ENCODE results near the gene DHRS13.

DNA sequence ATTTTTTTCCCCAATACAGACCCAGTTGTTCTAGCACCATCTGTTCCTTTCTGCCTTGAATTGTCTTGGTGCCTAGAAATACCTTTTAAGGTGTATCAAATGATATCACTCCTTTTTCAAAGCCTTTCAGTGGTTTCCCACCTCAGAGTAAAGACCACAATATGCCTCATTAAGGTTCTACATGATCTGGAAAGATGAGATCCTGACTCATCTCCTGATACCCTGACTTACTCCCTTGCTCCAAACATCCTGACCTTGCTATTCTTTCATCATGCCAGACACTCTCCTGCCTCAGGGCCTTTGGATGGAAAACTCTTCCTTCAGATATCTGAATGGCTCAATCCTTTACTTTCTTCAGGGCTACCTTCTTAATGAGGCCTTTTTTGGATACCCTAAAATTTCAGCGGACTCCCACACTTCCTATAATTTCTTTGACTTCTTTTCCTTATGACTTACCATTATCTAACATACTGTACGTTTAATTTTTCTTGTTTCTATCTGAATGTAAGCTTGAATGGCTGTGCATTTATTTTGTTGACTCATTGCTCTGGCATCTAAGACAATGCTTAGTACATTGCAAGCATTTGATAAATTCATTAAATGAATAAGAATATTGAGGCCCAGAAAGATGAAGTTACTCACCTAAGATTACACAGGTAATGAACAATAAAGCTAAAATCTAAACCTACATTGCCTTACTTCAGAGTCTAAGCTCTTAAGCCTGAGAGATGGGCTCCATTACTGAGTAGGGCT lies 24.5 kb downstream of the DHRS13 start:
- TF ChIP-seq CTCF (conservative IDR thresholded peaks at IDR 0.05 in 1 of 2, IDR thresholded peaks at IDR 0.05 in 1 of 2; ENCODE audit: low read depth in 1 of 2, low read length in 2 of 2): no peak
- TF ChIP-seq EZH2 (IDR thresholded peaks at IDR 0.05; ENCODE audit: low read length, missing control alignments): no peak

Measured in fibroblast of lung (primary cell).